Measurements from ENCODE around the gene ENAH. TPM values are rescaled to one million over a fixed set of nuclear protein-coding genes. Genes with fewer than 3 reads are reported as not detected.
A peak's percentile ranks its signal among the peaks of the same experiment; 100 is the strongest.

The ENAH gene
- total RNA-seq, 1 experiment from 2014 or later = 100 TPM

DNA sequence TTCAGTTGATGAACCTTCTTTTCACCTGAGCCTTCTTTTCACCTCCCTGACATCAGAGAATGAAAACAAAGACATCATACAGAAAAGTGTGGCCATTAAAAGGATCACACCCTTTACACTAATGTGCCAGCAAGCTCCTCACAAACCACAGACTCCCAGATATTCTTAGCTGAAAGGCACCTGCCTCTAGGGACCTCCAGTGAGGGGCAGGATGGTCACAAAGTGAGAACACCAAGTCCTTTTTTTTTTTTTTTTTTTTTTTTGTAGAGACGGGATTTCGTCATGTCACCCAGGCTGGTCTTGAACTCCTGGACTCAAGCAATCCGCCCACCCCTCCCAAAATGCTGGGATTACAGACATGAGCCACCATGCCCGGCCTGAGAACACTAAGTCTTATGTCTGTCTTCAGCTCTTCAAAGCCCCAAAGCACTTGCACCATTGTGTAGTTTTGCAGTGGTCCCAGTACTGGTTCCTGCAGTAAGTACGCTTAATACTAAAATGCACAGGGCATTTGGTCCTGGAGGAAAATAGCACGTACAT lies 166.9 kb downstream of the ENAH start:
- POLR2A ChIA-PET = no interaction called here
- H3K4me1 ChIP-seq (ENCODE audit: control insufficient read depth in 1 of 2, insufficient read depth in 2 of 2, low read length in 2 of 2) = no peaks in the 10 kb centered on the region
- H3K4me2 ChIP-seq (ENCODE audit: low read length) = no peak overlapping the region
- H3K9me2 ChIP-seq (ENCODE audit: insufficient read depth) = no peaks in the 10 kb centered on the region
- BruUV-seq (replicated peaks) = no TSS peak
- intact Hi-C loops (cut with micrococcal nuclease) = no loop called here
- peak; percentile 21; the same call in 1 of the 2 replicates for TF ChIP-seq POLR2AphosphoS5 (IDR thresholded peaks at IDR 0.05; ENCODE audit: low read depth, low read length)
- TF ChIP-seq ZFX (IDR thresholded peaks at IDR 0.05) = no peak
- no peak for TF ChIP-seq ATF3 (IDR thresholded peaks at IDR 0.05)
- no peaks in the 10 kb centered on the region for H3K27me3 ChIP-seq (ENCODE audit: insufficient read depth, low read length)
- no peaks in the 10 kb centered on the region for H4K20me1 ChIP-seq (ENCODE audit: insufficient read depth)
- no peak for DNase-seq (ENCODE audit: low read depth, low spot score)
- RAD21 ChIA-PET (ENCODE audit: low non-redundant PET in 1 of 2, low total read pairs in 2 of 2, uncharacterized antibody in 2 of 2, unreplicated experiment in 2 of 2) = no interaction called here
- no peak overlapping the region for H3K9ac ChIP-seq (ENCODE audit: low read length)
- H3K36me3 ChIP-seq (ENCODE audit: control insufficient read depth in 1 of 2, insufficient read depth in 2 of 2, low read length in 2 of 2) = no peaks in the 10 kb centered on the region
- H3K4me3 ChIP-seq (replicated peaks in 1 of 2; ENCODE audit: low read depth in 1 of 2, low read length in 2 of 2) = no peak overlapping the region
- H3K9me3 ChIP-seq (ENCODE audit: control insufficient read depth in 1 of 2, insufficient read depth in 1 of 2, low read depth in 1 of 2, low read length in 2 of 2) = no peaks in the 10 kb centered on the region
- ATAC-seq = no peak
- H3K79me2 ChIP-seq (ENCODE audit: insufficient read depth, low read length) = no peaks in the 10 kb centered on the region
- H2AFZ ChIP-seq (ENCODE audit: low read depth, low read length, poor library complexity, severe bottlenecking) = no peak overlapping the region
- CTCF ChIA-PET = no interaction called here
- no peak overlapping the region for H3K27ac ChIP-seq (ENCODE audit: low read depth, low read length)

- ChIA-PET RAD21 (ENCODE audit: low non-redundant PET in 1 of 2, low total read pairs in 2 of 2, uncharacterized antibody in 2 of 2, unreplicated experiment in 2 of 2) (no interaction called here), CTCF (interaction anchor here (1.0 to 1.4 kb wide), 2 partner anchors 10 to 285 kb away, joined by 3 to 4 read pairs; no protein-coding TSS in a partner anchor), POLR2A (no interaction called here)
- H3K27me3 ChIP-seq (ENCODE audit: insufficient read depth, low read length) = no peaks in the 10 kb centered on the region
- no peaks in the 10 kb centered on the region for H4K20me1 ChIP-seq (ENCODE audit: insufficient read depth)
- no peaks in the 10 kb centered on the region for H3K36me3 ChIP-seq (ENCODE audit: control insufficient read depth in 1 of 2, insufficient read depth in 2 of 2, low read length in 2 of 2)
- no peaks in the 10 kb centered on the region for H3K4me1 ChIP-seq (ENCODE audit: control insufficient read depth in 1 of 2, insufficient read depth in 2 of 2, low read length in 2 of 2)
- intact Hi-C loops (cut with micrococcal nuclease) = no loop called here
- TF ChIP-seq SP1 (IDR thresholded peaks at IDR 0.05; ENCODE audit: low read depth) (no peak), EGR1 (IDR thresholded peaks at IDR 0.05; ENCODE audit: low read depth) (no peak), ZFX (IDR thresholded peaks at IDR 0.05) (no peak), CTCF (IDR thresholded peaks at IDR 0.05 in 2 of 3, conservative IDR thresholded peaks at IDR 0.05 in 1 of 3; ENCODE audit: borderline replicate concordance in 1 of 3, insufficient read depth in 1 of 3, low read depth in 2 of 3, low read length in 2 of 3) (no peak), SIN3A (IDR thresholded peaks at IDR 0.05; ENCODE audit: low read depth) (no peak), YY1 (IDR thresholded peaks at IDR 0.05; ENCODE audit: extremely low read depth, insufficient replicate concordance, low read depth, low read length) (no peak), ZBTB33 (IDR thresholded peaks at IDR 0.05; ENCODE audit: extremely low read depth, insufficient replicate concordance, low read length) (no peak), MAX (IDR thresholded peaks at IDR 0.05) (no peak), JUND (IDR thresholded peaks at IDR 0.05) (no peak), CBX3 (IDR thresholded peaks at IDR 0.05; ENCODE audit: low read depth) (no peak), RAD21 (IDR thresholded peaks at IDR 0.05; ENCODE audit: low read depth) (no peak), CEBPB (IDR thresholded peaks at IDR 0.05; ENCODE audit: low read depth) (no peak), FOSL1 (IDR thresholded peaks at IDR 0.05; ENCODE audit: low read depth) (no peak), ZNF274 (IDR thresholded peaks at IDR 0.05; ENCODE audit: low read depth, low read length) (no peak)
- no peaks in the 10 kb centered on the region for H3K9me3 ChIP-seq (ENCODE audit: control insufficient read depth in 1 of 2, insufficient read depth in 1 of 2, low read depth in 1 of 2, low read length in 2 of 2)
- no peak overlapping the region for H2AFZ ChIP-seq (ENCODE audit: low read depth, low read length, poor library complexity, severe bottlenecking)
- H3K4me3 ChIP-seq (replicated peaks in 1 of 2; ENCODE audit: low read depth in 1 of 2, low read length in 2 of 2) = no peak overlapping the region
- no TSS peak for BruUV-seq (replicated peaks)
- no peaks in the 10 kb centered on the region for H3K9me2 ChIP-seq (ENCODE audit: insufficient read depth)
- no peak for DNase-seq (ENCODE audit: low read depth, low spot score)
- no peak overlapping the region for H3K4me2 ChIP-seq (ENCODE audit: low read length)
- no peaks in the 10 kb centered on the region for H3K79me2 ChIP-seq (ENCODE audit: insufficient read depth, low read length)
- H3K9ac ChIP-seq (ENCODE audit: low read length) = no peak overlapping the region
- ATAC-seq = no peak
- no peak overlapping the region for H3K27ac ChIP-seq (ENCODE audit: low read depth, low read length)
These were observed 167.7 kb downstream of the ENAH start for GRCh38 chr1:225485226-225485625.
